ENCODE data around the gene NUDT16L1. TPM values are rescaled to one million over a fixed set of nuclear protein-coding genes. Genes with fewer than 3 reads are reported as not detected.

The NUDT16L1 gene
- total and polyA plus RNA-seq, 2 of the 13 experiments (the other 11 are each of a cell fraction or from before 2014, with no cell fraction given) = 28.0 to 40.5 TPM

GRCh38 chr16:4692460-4693295 lies 684 bp upstream of the NUDT16L1 start (continued):
- no peak for TF ChIP-seq ZNF776 (CRISPR knock-in tag; IDR thresholded peaks at IDR 0.05)
- TF ChIP-seq TGIF2 (CRISPR knock-in tag; IDR thresholded peaks at IDR 0.05) = no peak
- no peak for TF ChIP-seq ARID2 (CRISPR knock-in tag; IDR thresholded peaks at IDR 0.05; ENCODE audit: borderline replicate concordance)
- TF ChIP-seq, protein P1, sequence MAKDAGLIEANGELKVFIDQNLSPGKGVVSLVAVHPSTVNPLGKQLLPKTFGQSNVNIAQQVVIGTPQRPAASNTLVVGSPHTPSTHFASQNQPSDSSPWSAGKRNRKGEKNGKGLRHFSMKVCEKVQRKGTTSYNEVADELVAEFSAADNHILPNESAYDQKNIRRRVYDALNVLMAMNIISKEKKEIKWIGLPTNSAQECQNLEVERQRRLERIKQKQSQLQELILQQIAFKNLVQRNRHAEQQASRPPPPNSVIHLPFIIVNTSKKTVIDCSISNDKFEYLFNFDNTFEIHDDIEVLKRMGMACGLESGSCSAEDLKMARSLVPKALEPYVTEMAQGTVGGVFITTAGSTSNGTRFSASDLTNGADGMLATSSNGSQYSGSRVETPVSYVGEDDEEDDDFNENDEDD (CRISPR knock-in tag; IDR thresholded peaks at IDR 0.05; ENCODE audit: borderline replicate concordance) = no peak
- TF ChIP-seq SMAD1 (CRISPR knock-in tag; IDR thresholded peaks at IDR 0.05; ENCODE audit: borderline replicate concordance, low read depth) = no peak
- TF ChIP-seq ARNT2 (CRISPR knock-in tag; IDR thresholded peaks at IDR 0.05; ENCODE audit: low read depth) = no peak
- TF ChIP-seq ZNF30 (CRISPR knock-in tag; IDR thresholded peaks at IDR 0.05) = no peak
- no peak for TF ChIP-seq ZKSCAN8 (CRISPR knock-in tag; IDR thresholded peaks at IDR 0.05; ENCODE audit: borderline replicate concordance)
- TF ChIP-seq ZNF850 (CRISPR knock-in tag; conservative IDR thresholded peaks at IDR 0.05) = no peak
- no peak for TF ChIP-seq MBNL3 (CRISPR knock-in tag; conservative IDR thresholded peaks at IDR 0.05)
- TF ChIP-seq POLR2G (IDR thresholded peaks at IDR 0.05; ENCODE audit: low read depth, low read length) = no peak; the same call in none of the 2 replicates
- TF ChIP-seq, protein P2, sequence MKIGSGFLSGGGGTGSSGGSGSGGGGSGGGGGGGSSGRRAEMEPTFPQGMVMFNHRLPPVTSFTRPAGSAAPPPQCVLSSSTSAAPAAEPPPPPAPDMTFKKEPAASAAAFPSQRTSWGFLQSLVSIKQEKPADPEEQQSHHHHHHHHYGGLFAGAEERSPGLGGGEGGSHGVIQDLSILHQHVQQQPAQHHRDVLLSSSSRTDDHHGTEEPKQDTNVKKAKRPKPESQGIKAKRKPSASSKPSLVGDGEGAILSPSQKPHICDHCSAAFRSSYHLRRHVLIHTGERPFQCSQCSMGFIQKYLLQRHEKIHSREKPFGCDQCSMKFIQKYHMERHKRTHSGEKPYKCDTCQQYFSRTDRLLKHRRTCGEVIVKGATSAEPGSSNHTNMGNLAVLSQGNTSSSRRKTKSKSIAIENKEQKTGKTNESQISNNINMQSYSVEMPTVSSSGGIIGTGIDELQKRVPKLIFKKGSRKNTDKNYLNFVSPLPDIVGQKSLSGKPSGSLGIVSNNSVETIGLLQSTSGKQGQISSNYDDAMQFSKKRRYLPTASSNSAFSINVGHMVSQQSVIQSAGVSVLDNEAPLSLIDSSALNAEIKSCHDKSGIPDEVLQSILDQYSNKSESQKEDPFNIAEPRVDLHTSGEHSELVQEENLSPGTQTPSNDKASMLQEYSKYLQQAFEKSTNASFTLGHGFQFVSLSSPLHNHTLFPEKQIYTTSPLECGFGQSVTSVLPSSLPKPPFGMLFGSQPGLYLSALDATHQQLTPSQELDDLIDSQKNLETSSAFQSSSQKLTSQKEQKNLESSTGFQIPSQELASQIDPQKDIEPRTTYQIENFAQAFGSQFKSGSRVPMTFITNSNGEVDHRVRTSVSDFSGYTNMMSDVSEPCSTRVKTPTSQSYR (CRISPR knock-in tag; IDR thresholded peaks at IDR 0.05; ENCODE audit: borderline replicate concordance) = no peak
- no peak for TF ChIP-seq SOX6 (IDR thresholded peaks at IDR 0.05)
- no peak for TF ChIP-seq SOX6 (CRISPR knock-in tag; IDR thresholded peaks at IDR 0.05)
- no peak for TF ChIP-seq NFE2L2 (IDR thresholded peaks at IDR 0.05; ENCODE audit: low read length)
- TF ChIP-seq, protein P3, sequence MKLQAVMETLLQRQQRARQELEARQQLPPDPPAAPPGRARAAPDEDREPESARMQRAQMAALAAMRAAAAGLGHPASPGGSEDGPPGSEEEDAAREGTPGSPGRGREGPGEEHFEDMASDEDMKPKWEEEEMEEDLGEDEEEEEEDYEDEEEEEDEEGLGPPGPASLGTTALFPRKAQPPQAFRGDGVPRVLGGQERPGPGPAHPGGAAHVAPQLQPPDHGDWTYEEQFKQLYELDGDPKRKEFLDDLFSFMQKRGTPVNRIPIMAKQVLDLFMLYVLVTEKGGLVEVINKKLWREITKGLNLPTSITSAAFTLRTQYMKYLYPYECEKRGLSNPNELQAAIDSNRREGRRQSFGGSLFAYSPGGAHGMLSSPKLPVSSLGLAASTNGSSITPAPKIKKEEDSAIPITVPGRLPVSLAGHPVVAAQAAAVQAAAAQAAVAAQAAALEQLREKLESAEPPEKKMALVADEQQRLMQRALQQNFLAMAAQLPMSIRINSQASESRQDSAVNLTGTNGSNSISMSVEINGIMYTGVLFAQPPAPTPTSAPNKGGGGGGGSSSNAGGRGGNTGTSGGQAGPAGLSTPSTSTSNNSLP (IDR thresholded peaks at IDR 0.05; ENCODE audit: low read depth, low read length) = no peak
- TF ChIP-seq FOXA3 (CRISPR knock-in tag; IDR thresholded peaks at IDR 0.05) = no peak
- no peak for TF ChIP-seq SMARCE1 (IDR thresholded peaks at IDR 0.05; ENCODE audit: borderline replicate concordance)
- TF ChIP-seq PRDM15 (CRISPR knock-in tag; IDR thresholded peaks at IDR 0.05) = no peak

Data from HepG2 (cell line).